IMR-90 (cell line): ENCODE measurements around the gene MAEA. TPM values are rescaled to one million over a fixed set of nuclear protein-coding genes. Genes with fewer than 3 reads are reported as not detected.
A peak's percentile ranks its signal among the peaks of the same experiment; 100 is the strongest.

Source experiments
- ATAC-seq: fragments of 200-7000 bp; cut with Tn5 transposase; 2 replicates; pipeline ENCODE4 v1.9.1; 2020; ENCODE audit warnings: low read depth, mild to moderate bottlenecking, moderate library complexity
- BruUV-seq: library from RNA; stranded (reverse); fragments of 400-500 nt; replicated peaks from 2 replicates; lab custom pipeline; 2021; lab: Mats Ljungman, UMichigan
- CTCF ChIA-PET: fragments of 300-600 bp; formaldehyde crosslinking; extraction: SDS; loops from one replicate; lab custom pipeline; 2021; ENCODE audit warnings: antibody characterized with exemption; lab: Yijun Ruan, JAX
- POLR2A ChIA-PET: fragments of 300-600 bp; sonication (Branson Sonifier 250); formaldehyde crosslinking; loops from one replicate; lab custom pipeline; 2022; ENCODE audit warnings: antibody characterized with exemption; ENCODE audit not compliant: unreplicated experiment; lab: Charles Lee
- DNase-seq: peaks from one replicate; pipeline ENCODE4 v3.0.0; 2013
- H2AFZ ChIP-seq: replicated peaks from 2 replicates; pipeline ENCODE3; 2013; ENCODE audit warnings: low read length, mild to moderate bottlenecking; ENCODE audit not compliant: poor library complexity
- H2AK5ac ChIP-seq: 2 replicates; pipeline ENCODE4 v1.6.1; 2013; ENCODE audit warnings: low read depth, low read length, inconsistent platforms
- H2AK9ac ChIP-seq: replicated peaks from 2 replicates; pipeline ENCODE3; 2013; ENCODE audit warnings: mild to moderate bottlenecking, low read depth, low read length, moderate library complexity; ENCODE audit not compliant: poor library complexity
- H2BK120ac ChIP-seq: 2 replicates; pipeline ENCODE4 v1.6.1; 2013; ENCODE audit warnings: low read depth, low read length, inconsistent platforms
- H2BK15ac ChIP-seq: 3 replicates; pipeline ENCODE4 v1.6.1; 2013; ENCODE audit warnings: low read depth, low read length, inconsistent platforms
- H2BK20ac ChIP-seq: 2 replicates; pipeline ENCODE4 v1.6.1; 2013; ENCODE audit warnings: low read depth, mild to moderate bottlenecking, inconsistent platforms, low read length, moderate library complexity
- H2BK5ac ChIP-seq: 2 replicates; pipeline ENCODE4 v1.6.1; 2013; ENCODE audit warnings: mild to moderate bottlenecking, low read depth, low read length, inconsistent platforms; ENCODE audit not compliant: poor library complexity, severe bottlenecking
- H3K14ac ChIP-seq: replicated peaks from 2 replicates; pipeline ENCODE4 v1.6.1; 2013; ENCODE audit warnings: low read depth, low read length, inconsistent platforms
- H3K18ac ChIP-seq: 2 replicates; pipeline ENCODE4 v1.6.1; 2013; ENCODE audit warnings: low read depth, low read length, control low read depth
- H3K23ac ChIP-seq: 2 replicates; pipeline ENCODE4 v1.6.1; 2013; ENCODE audit warnings: low read depth, low read length, inconsistent platforms
- H3K27ac ChIP-seq: 2 replicates; pipeline ENCODE4 v1.5.1; 2013; ENCODE audit warnings: mild to moderate bottlenecking, control low read depth, low read length; ENCODE audit not compliant: insufficient read depth
- H3K27me3 ChIP-seq: 2 replicates; pipeline ENCODE4 v1.6.1; 2013; ENCODE audit warnings: low read length; ENCODE audit not compliant: control insufficient read depth, insufficient read depth
- H3K36me3 ChIP-seq: 2 replicates; pipeline ENCODE4 v1.6.1; 2013; ENCODE audit warnings: low read length, mixed read lengths; ENCODE audit not compliant: control insufficient read depth, insufficient read depth
- H3K4ac ChIP-seq: 2 replicates; pipeline ENCODE4 v1.6.1; 2013; ENCODE audit warnings: low read depth, low read length, inconsistent platforms
- H3K4me1 ChIP-seq: 2 replicates; pipeline ENCODE4 v1.6.1; 2013; ENCODE audit warnings: low read length, mixed read lengths; ENCODE audit not compliant: control insufficient read depth, insufficient read depth
- H3K4me2 ChIP-seq: 2 replicates; pipeline ENCODE4 v1.6.1; 2013; ENCODE audit warnings: low read depth, mild to moderate bottlenecking, control low read depth, low read length, moderate library complexity
- H3K4me3 ChIP-seq: 2 replicates; pipeline ENCODE4 v1.5.1; 2013; ENCODE audit warnings: low read depth, mild to moderate bottlenecking, control low read depth, low read length, moderate library complexity; ENCODE audit not compliant: insufficient read depth
- H3K56ac ChIP-seq: 2 replicates; pipeline ENCODE4 v1.6.1; 2013; ENCODE audit warnings: low read length, inconsistent platforms; ENCODE audit not compliant: insufficient read depth; ENCODE audit errors: extremely low read depth
- H3K79me1 ChIP-seq, 2 experiments: 2 replicates each; pipeline ENCODE4 v1.6.1; 2013; ENCODE audit warnings: low read length in 2 of 2, inconsistent platforms in 1 of 2, low read depth in 1 of 2
- H3K9ac ChIP-seq: 2 replicates; pipeline ENCODE4 v1.6.1; 2013; ENCODE audit warnings: low read depth, low read length, control low read depth
- H3K9me1 ChIP-seq: 2 replicates; pipeline ENCODE4 v1.6.1; 2013; ENCODE audit warnings: low read length, inconsistent platforms; ENCODE audit not compliant: insufficient read depth
- H3K9me3 ChIP-seq: 2 replicates; pipeline ENCODE4 v1.6.1; 2013; ENCODE audit warnings: low read length; ENCODE audit not compliant: control insufficient read depth, insufficient read depth
- H4K20me1 ChIP-seq: 2 replicates; pipeline ENCODE4 v1.6.1; 2013; ENCODE audit warnings: low read length, inconsistent platforms; ENCODE audit not compliant: insufficient read depth
- H4K5ac ChIP-seq: 2 replicates; pipeline ENCODE4 v1.6.1; 2013; ENCODE audit warnings: mild to moderate bottlenecking, low read depth, low read length, control low read depth
- H4K8ac ChIP-seq, 2 experiments: 2 replicates each; pipeline ENCODE4 v1.6.1; 2013; ENCODE audit warnings: low read depth in 2 of 2, low read length in 2 of 2, control low read depth in 1 of 2, inconsistent platforms in 1 of 2
- H4K91ac ChIP-seq: 2 replicates; pipeline ENCODE4 v1.6.1; 2013; ENCODE audit warnings: low read depth, low read length, inconsistent platforms; ENCODE audit not compliant: insufficient read depth
- MAZ ChIP-seq: IDR thresholded peaks from 2 replicates; pipeline ENCODE4 v1.6.1; 2012; ENCODE audit warnings: low read depth, mild to moderate bottlenecking, low read length, improper control_type of control experiment, moderate library complexity, borderline replicate concordance
- MXI1 ChIP-seq: IDR thresholded peaks from 2 replicates; pipeline ENCODE4 v1.6.1; 2012; ENCODE audit warnings: low read depth, mild to moderate bottlenecking, low read length, moderate library complexity, borderline replicate concordance
- NFE2L2 ChIP-seq: fragments of 150-350 bp; IDR thresholded peaks from 2 replicates; pipeline ENCODE4 v1.6.1; 2016; ENCODE audit warnings: low read depth, mild to moderate bottlenecking, low read length
- POLR2A ChIP-seq: IDR thresholded peaks from 2 replicates; pipeline ENCODE4 v1.6.1; 2012; ENCODE audit warnings: mild to moderate bottlenecking, low read depth, low read length
- WGBS, 2 experiments: methylation state at CpG; one replicate each; pipeline versions ENCODE4 v1.1.5 to v1.1.7; 2013; ENCODE audit warnings: missing lambda C conversion rate in 2 of 2; ENCODE audit not compliant: insufficient read length in 1 of 2; ENCODE audit errors: extremely low coverage in 2 of 2; 5-methylcytosine and 5-hydroxymethylcytosine counted together
- dilution Hi-C: fragments of 300-500 bp; cut with HindIII; formaldehyde crosslinking; loops from one replicate; pipeline ENCODE4 v1.14.3; 2018; ENCODE audit warnings: low sequenced_read_pairs; ENCODE audit not compliant: unreplicated experiment
- in situ Hi-C: fragments of 300-500 bp; cut with MboI; formaldehyde crosslinking; loops from 3 replicates; pipeline ENCODE4 v1.14.3; 2019; ENCODE audit warnings: low sequenced_read_pairs, inconsistent platforms, mixed read lengths
- intact Hi-C: fragments of 100-400 bp; cut with micrococcal nuclease; formaldehyde crosslinking; loops from 2 replicates; pipeline ENCODE4 v1.10.0; 2022
- polyA plus RNA-seq, 3 experiments: library from polyadenylated mRNA; depleted of rRNA; stranded (reverse); fragments of >200 nt; gene quantifications; 2 replicates each; pipeline ENCODE4 v1.2.3, GENCODE V29; 2012; ENCODE audit warnings: low replicate concordance in 1 of 3
- total RNA-seq: library from RNA; depleted of rRNA; stranded (reverse); fragments of >200 nt; gene quantifications from 2 replicates; pipeline ENCODE4 v1.2.3, GENCODE V29; 2012

The MAEA gene
- total and polyA plus RNA-seq, 2 of the 4 experiments (the other 2 are of a cell fraction) = 61.5 to 108 TPM

GRCh38 chr4:1249148-1249730 is 40.5 kb upstream of the MAEA start:
- H3K56ac ChIP-seq = peak overlapping the region; percentile 66; the same call in 1 of the 2 replicates
- peaks cover 20% of the 10 kb centered on the region for H3K9me1 ChIP-seq
- 1% methylated on average over 57 of the region's 86 CpGs; no CpG with 5 or more reads in 1 of the 2 experiments for WGBS, 2 experiments
- H3K18ac ChIP-seq = peak overlapping the region; percentile 13; the same call in 1 of the 2 replicates
- no peak overlapping the region for H2BK15ac ChIP-seq
- peaks cover 32% of the 10 kb centered on the region for H4K20me1 ChIP-seq
- H3K27ac ChIP-seq = peak overlapping the region; percentile 80
- peak overlapping the region; percentile 88 for H3K4ac ChIP-seq
- intact Hi-C loops (loop anchor here (1.0 kb wide), 1 partner anchor 97 kb away; no protein-coding TSS in a partner anchor), in situ Hi-C loops (no loop called here), dilution Hi-C loops (no loop called here)
- H3K9ac ChIP-seq = peak overlapping the region; percentile 54
- H4K5ac ChIP-seq = peak overlapping the region; percentile 39
- H4K8ac ChIP-seq = peak overlapping the region; percentile 92 to 94
- peak overlapping the region; percentile 95 for H2AFZ ChIP-seq
- DNase-seq = peak; percentile 86
- CTCF ChIA-PET = no interaction called here
- no peak overlapping the region for H2BK120ac ChIP-seq
- peak overlapping the region; percentile 90 for H2BK5ac ChIP-seq
- H3K14ac ChIP-seq = peak overlapping the region; percentile 90
- peak overlapping the region; percentile 39 for H4K91ac ChIP-seq
- peak overlapping the region; percentile 92; the same call in 1 of the 2 replicates for H3K23ac ChIP-seq
- H3K4me3 ChIP-seq = peak overlapping the region; percentile 62
- BruUV-seq = no TSS peak
- no peak overlapping the region for H2BK20ac ChIP-seq
- TF ChIP-seq POLR2A (peak; percentile 58; the same call in 1 of the 2 replicates), MXI1 (peak; percentile 11; the same call in 1 of the 2 replicates), MAZ (peak; percentile 86; the same call in 1 of the 2 replicates), NFE2L2 (no peak)
- peak overlapping the region; percentile 96 for H2AK9ac ChIP-seq
- H3K79me1 ChIP-seq = peaks cover 22 to 46% of the 10 kb centered on the region in 2 experiments
- H3K9me3 ChIP-seq = peaks cover 25% of the 10 kb centered on the region
- no peaks in the 10 kb centered on the region for H3K27me3 ChIP-seq
- peaks cover 13% of the 10 kb centered on the region for H3K36me3 ChIP-seq
- H2AK5ac ChIP-seq = peak overlapping the region; percentile 74; the same call in 1 of the 2 replicates
- peaks cover 19% of the 10 kb centered on the region for H3K4me1 ChIP-seq
- H3K4me2 ChIP-seq = peak overlapping the region; percentile 77
- peak; percentile 82 for ATAC-seq
- POLR2A ChIA-PET = interaction anchor here (0.6 kb wide), 1 partner anchor 100 kb away, joined by 3 read pairs; no protein-coding TSS in a partner anchor
